Kidney epithelial cell (primary cell): ENCODE measurements around the gene SOSTDC1. TPM values are rescaled to one million over a fixed set of nuclear protein-coding genes. Genes with fewer than 3 reads are reported as not detected.

ENCODE experiments used
- DNase-seq: peaks from one replicate; pipeline ENCODE4 v3.0.0-alpha.2; 2010; ENCODE audit warnings: low read depth
- H3K27me3 ChIP-seq: 2 replicates; pipeline ENCODE4 v1.6.0; 2011; ENCODE audit warnings: low read length; ENCODE audit not compliant: control insufficient read depth, insufficient read depth
- H3K36me3 ChIP-seq: 2 replicates; pipeline ENCODE4 v1.5.1; 2011; ENCODE audit warnings: low read length; ENCODE audit not compliant: control insufficient read depth, insufficient read depth
- H3K4me3 ChIP-seq: 2 replicates; pipeline ENCODE4 v1.5.1; 2011; ENCODE audit warnings: low read depth, mild to moderate bottlenecking, control low read depth, low read length
- total RNA-seq: library from RNA; depleted of rRNA; stranded (reverse); fragments of >200 nt; gene quantifications from 2 replicates; pipeline ENCODE4 v1.2.3, GENCODE V29; 2015
- TF ChIP-seq, protein P1 (sequence below): IDR thresholded peaks from 2 replicates; pipeline ENCODE4 v1.5.1; 2011; ENCODE audit warnings: mild to moderate bottlenecking, moderate library complexity, low read length, control low read depth, inconsistent platforms; ENCODE audit not compliant: insufficient read depth, poor library complexity, severe bottlenecking

The SOSTDC1 gene
- 0.08 TPM in 1 of 2 replicates, not detected in the other for total RNA-seq

- H3K27me3 ChIP-seq, result no peaks in the 10 kb centered on the region
- no peaks in the 10 kb centered on the region for H3K36me3 ChIP-seq
- H3K4me3 ChIP-seq, result peak within 1 kb of the TSS; percentile 16
- peak; percentile 23 for DNase-seq
- TF ChIP-seq, protein P1, sequence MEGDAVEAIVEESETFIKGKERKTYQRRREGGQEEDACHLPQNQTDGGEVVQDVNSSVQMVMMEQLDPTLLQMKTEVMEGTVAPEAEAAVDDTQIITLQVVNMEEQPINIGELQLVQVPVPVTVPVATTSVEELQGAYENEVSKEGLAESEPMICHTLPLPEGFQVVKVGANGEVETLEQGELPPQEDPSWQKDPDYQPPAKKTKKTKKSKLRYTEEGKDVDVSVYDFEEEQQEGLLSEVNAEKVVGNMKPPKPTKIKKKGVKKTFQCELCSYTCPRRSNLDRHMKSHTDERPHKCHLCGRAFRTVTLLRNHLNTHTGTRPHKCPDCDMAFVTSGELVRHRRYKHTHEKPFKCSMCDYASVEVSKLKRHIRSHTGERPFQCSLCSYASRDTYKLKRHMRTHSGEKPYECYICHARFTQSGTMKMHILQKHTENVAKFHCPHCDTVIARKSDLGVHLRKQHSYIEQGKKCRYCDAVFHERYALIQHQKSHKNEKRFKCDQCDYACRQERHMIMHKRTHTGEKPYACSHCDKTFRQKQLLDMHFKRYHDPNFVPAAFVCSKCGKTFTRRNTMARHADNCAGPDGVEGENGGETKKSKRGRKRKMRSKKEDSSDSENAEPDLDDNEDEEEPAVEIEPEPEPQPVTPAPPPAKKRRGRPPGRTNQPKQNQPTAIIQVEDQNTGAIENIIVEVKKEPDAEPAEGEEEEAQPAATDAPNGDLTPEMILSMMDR, result no peak
Observed at GRCh38 chr7:16465469-16466361, at the start of gene SOSTDC1. SOSTDC1 (minus strand) TSS chr7:16465738; CDS start chr7:16465668, 70 bp downstream.

DNA sequence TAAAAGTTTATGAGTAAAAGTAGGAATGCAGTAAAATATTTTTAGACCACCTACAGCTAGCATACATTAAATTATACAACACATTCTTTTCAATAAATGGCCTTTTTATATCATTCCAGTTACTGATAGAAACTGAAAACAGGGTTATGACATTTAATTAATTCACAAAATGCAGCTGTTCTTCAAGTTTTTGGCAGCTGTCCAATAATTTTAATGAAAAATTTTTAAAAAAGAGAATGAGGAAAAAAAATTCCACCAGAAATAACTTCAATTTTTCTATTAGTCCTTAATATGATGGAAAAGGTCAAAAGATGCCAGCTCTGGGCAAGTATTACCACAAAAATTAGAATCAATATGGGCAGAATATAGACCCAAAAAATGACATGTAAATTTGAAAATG, 49.2 kb upstream of the SOSTDC1 start:
- DNase-seq, result no peak
- Histone ChIP-seq H3K27me3 (no peaks in the 10 kb centered on the region), H3K36me3 (no peaks in the 10 kb centered on the region), H3K4me3 (no peak overlapping the region)
- TF ChIP-seq, protein P1, result no peak

DNA sequence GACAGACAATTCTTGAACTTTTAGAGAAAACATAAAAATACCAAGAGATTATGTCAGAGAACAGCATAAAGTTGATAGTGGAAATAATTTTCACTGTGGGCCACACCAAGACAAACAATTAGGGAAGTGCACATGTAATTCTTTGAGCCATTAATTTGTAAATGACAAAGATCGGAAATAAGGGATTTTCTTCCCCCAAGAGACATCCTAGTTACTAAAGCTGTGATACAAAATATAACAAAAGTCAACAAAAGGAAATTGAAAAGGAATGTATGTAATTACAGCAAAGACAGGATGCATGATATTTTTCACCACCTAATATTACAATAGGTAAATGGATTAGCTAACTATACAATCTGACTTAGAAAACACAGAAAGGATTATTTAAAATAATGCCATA, 48.7 kb upstream of the SOSTDC1 start:
- TF ChIP-seq, protein P1, result no peak
- H3K27me3 ChIP-seq, result no peaks in the 10 kb centered on the region
- H3K4me3 ChIP-seq, result no peak overlapping the region
- DNase-seq, result no peak
- H3K36me3 ChIP-seq, result no peaks in the 10 kb centered on the region

GRCh38 chr7:16512097-16512496, 46.6 kb upstream of the SOSTDC1 start:
- Histone ChIP-seq H3K4me3 (no peak overlapping the region), H3K27me3 (no peaks in the 10 kb centered on the region), H3K36me3 (no peaks in the 10 kb centered on the region)
- TF ChIP-seq, protein P1, result no peak
- DNase-seq, result no peak

- Histone ChIP-seq H3K36me3 (no peaks in the 10 kb centered on the region), H3K27me3 (no peaks in the 10 kb centered on the region), H3K4me3 (no peak overlapping the region)
- DNase-seq, result no peak
- TF ChIP-seq, protein P1, result no peak
Observed at GRCh38 chr7:16511314-16511713, 45.8 kb upstream of the SOSTDC1 start.
